H9 (cell line): Measurements from ENCODE around the gene C2orf15. TPM values are rescaled to one million over a fixed set of nuclear protein-coding genes. Genes with fewer than 3 reads are reported as not detected.

Experiments
- DNase-seq: peaks from one replicate; pipeline ENCODE4 v3.0.0-alpha.2; 2017
- H2AFZ ChIP-seq: one replicate; pipeline ENCODE4 v1.6.1; 2013; ENCODE audit warnings: mild to moderate bottlenecking, low read length, control low read depth, moderate library complexity
- H2AK5ac ChIP-seq: 2 replicates; pipeline ENCODE4 v1.6.1; 2013; ENCODE audit warnings: low read length, control low read depth, mixed read lengths; ENCODE audit not compliant: insufficient read length
- H2BK120ac ChIP-seq: one replicate; pipeline ENCODE4 v1.6.1; 2013; ENCODE audit warnings: low read depth, mild to moderate bottlenecking, low read length, control low read depth, inconsistent platforms; ENCODE audit not compliant: poor library complexity, severe bottlenecking
- H2BK12ac ChIP-seq: 2 replicates; pipeline ENCODE4 v1.6.1; 2013; ENCODE audit warnings: low read length, control low read depth, mixed read lengths, low read depth; ENCODE audit not compliant: insufficient read length
- H2BK15ac ChIP-seq: 2 replicates; pipeline ENCODE4 v1.6.1; 2013; ENCODE audit warnings: low read depth, low read length, control low read depth
- H2BK20ac ChIP-seq: one replicate; pipeline ENCODE4 v1.6.1; 2013; ENCODE audit warnings: low read depth, mild to moderate bottlenecking, low read length, control low read depth, inconsistent platforms; ENCODE audit not compliant: poor library complexity, severe bottlenecking
- H2BK5ac ChIP-seq: 2 replicates; pipeline ENCODE4 v1.6.1; 2013; ENCODE audit warnings: low read length, control low read depth, mixed read lengths; ENCODE audit not compliant: insufficient read length
- H3K14ac ChIP-seq: 2 replicates; pipeline ENCODE4 v1.6.1; 2013; ENCODE audit warnings: low read length, control low read depth; ENCODE audit not compliant: insufficient read depth
- H3K18ac ChIP-seq: 2 replicates; pipeline ENCODE4 v1.6.1; 2013; ENCODE audit warnings: low read depth, mild to moderate bottlenecking, mixed read lengths, low read length, control low read depth; ENCODE audit not compliant: insufficient read length
- H3K23ac ChIP-seq: 2 replicates; pipeline ENCODE4 v1.6.1; 2013; ENCODE audit warnings: low read length, control low read depth, mixed read lengths, low read depth; ENCODE audit not compliant: insufficient read length
- H3K23me2 ChIP-seq: 2 replicates; pipeline ENCODE4 v1.6.1; 2013; ENCODE audit warnings: low read depth, mild to moderate bottlenecking, mixed read lengths, low read length, control low read depth; ENCODE audit not compliant: insufficient read length, poor library complexity, severe bottlenecking
- H3K27ac ChIP-seq: 2 replicates; pipeline ENCODE4 v1.5.1; 2013; ENCODE audit warnings: low read length, control low read depth, mixed read lengths, low read depth; ENCODE audit not compliant: insufficient read length
- H3K27me3 ChIP-seq: 2 replicates; pipeline ENCODE4 v1.6.1; 2013; ENCODE audit warnings: low read length, control low read depth, inconsistent platforms; ENCODE audit not compliant: insufficient read depth
- H3K4ac ChIP-seq: 2 replicates; pipeline ENCODE4 v1.6.1; 2013; ENCODE audit warnings: low read depth, mild to moderate bottlenecking, control low read depth, inconsistent platforms, low read length, moderate library complexity
- H3K4me1 ChIP-seq: 2 replicates; pipeline ENCODE4 v1.6.1; 2013; ENCODE audit warnings: low read length, control low read depth, inconsistent platforms; ENCODE audit not compliant: insufficient read depth
- H3K4me2 ChIP-seq: 2 replicates; pipeline ENCODE4 v1.6.1; 2013; ENCODE audit warnings: low read length, control low read depth, mixed read lengths; ENCODE audit not compliant: insufficient read length, insufficient read depth
- H3K56ac ChIP-seq: 2 replicates; pipeline ENCODE4 v1.6.1; 2013; ENCODE audit warnings: low read depth, mild to moderate bottlenecking, mixed read lengths, low read length, control low read depth; ENCODE audit not compliant: insufficient read length
- H3K79me1 ChIP-seq: 2 replicates; pipeline ENCODE4 v1.6.1; 2013; ENCODE audit warnings: low read depth, mild to moderate bottlenecking, moderate library complexity, low read length, control low read depth, inconsistent platforms; ENCODE audit not compliant: insufficient read depth, poor library complexity, severe bottlenecking
- H3K79me2 ChIP-seq: 2 replicates; pipeline ENCODE4 v1.6.1; 2013; ENCODE audit warnings: low read length, control low read depth, inconsistent platforms; ENCODE audit not compliant: insufficient read depth
- H3K9ac ChIP-seq: 2 replicates; pipeline ENCODE4 v1.6.1; 2013; ENCODE audit warnings: low read length, control low read depth, mixed read lengths; ENCODE audit not compliant: insufficient read length; ENCODE audit errors: extremely low read depth
- H3K9me3 ChIP-seq: one replicate; pipeline ENCODE4 v1.6.1; 2013; ENCODE audit warnings: low read depth, low read length, inconsistent platforms; ENCODE audit not compliant: control insufficient read depth
- H3T11ph ChIP-seq: one replicate; pipeline ENCODE4 v1.6.1; 2013; ENCODE audit warnings: mild to moderate bottlenecking, low read length, control low read depth, inconsistent platforms
- H4K20me1 ChIP-seq: one replicate; pipeline ENCODE4 v1.6.1; 2013; ENCODE audit not compliant: control insufficient read depth, insufficient read length, insufficient read depth
- H4K5ac ChIP-seq: 2 replicates; pipeline ENCODE4 v1.6.1; 2013; ENCODE audit warnings: low read depth, mild to moderate bottlenecking, mixed read lengths, low read length, control low read depth; ENCODE audit not compliant: insufficient read length
- H4K8ac ChIP-seq: replicated peaks from 2 replicates; pipeline ENCODE4 v1.6.1; 2013; ENCODE audit warnings: low read length, control low read depth, mixed read lengths, low read depth; ENCODE audit not compliant: insufficient read length
- H4K91ac ChIP-seq: 2 replicates; pipeline ENCODE4 v1.6.1; 2013; ENCODE audit warnings: low read depth, mild to moderate bottlenecking, moderate library complexity, mixed read lengths, low read length, control low read depth; ENCODE audit not compliant: insufficient read length
- H3K27ac Mint-ChIP-seq, 3 experiments: 2 replicates in 2 of 3; 3 replicates in 1 of 3; pipeline ENCODE4 v1.8.0; 2020 to 2021; ENCODE audit warnings: mixed read lengths in 3 of 3, mild to moderate bottlenecking in 1 of 3, moderate library complexity in 1 of 3
- H3K27me3 Mint-ChIP-seq: 2 replicates; pipeline ENCODE4 v1.8.0; 2021; ENCODE audit warnings: low read depth, mild to moderate bottlenecking, moderate library complexity, mixed read lengths
- H3K36me3 Mint-ChIP-seq, 3 experiments: 2 replicates in 2 of 3; 3 replicates in 1 of 3; pipeline ENCODE4 v1.8.0; 2020 to 2021; ENCODE audit warnings: low read depth in 3 of 3, mixed read lengths in 3 of 3; ENCODE audit not compliant: insufficient read depth in 1 of 3
- H3K4me1 Mint-ChIP-seq, 2 experiments: 2 replicates each; pipeline ENCODE4 v1.8.0; 2020; ENCODE audit warnings: mixed read lengths in 2 of 2
- H3K4me3 Mint-ChIP-seq, 2 experiments: 2 replicates in 1 of 2; 3 replicates in 1 of 2; pipeline ENCODE4 v1.8.0; 2020 to 2021; ENCODE audit warnings: mild to moderate bottlenecking in 2 of 2, mixed read lengths in 2 of 2, moderate library complexity in 1 of 2
- H3K9me3 Mint-ChIP-seq, 2 experiments: 2 replicates in 1 of 2; 3 replicates in 1 of 2; pipeline ENCODE4 v1.8.0; 2020; ENCODE audit warnings: mild to moderate bottlenecking in 2 of 2, mixed read lengths in 2 of 2, moderate library complexity in 1 of 2
- CTCF ChIP-seq: fragments of 200-600 bp; sonication (generic); conservative IDR thresholded peaks from 3 replicates; pipeline ENCODE4 v1.8.0; 2021; ENCODE audit warnings: antibody characterized with exemption, mild to moderate bottlenecking
- WGBS: extraction: QIAGEN DNeasy Blood & Tissue Kit; methylation state at CpG from one replicate; pipeline ENCODE4 v1.1.7; 2013; ENCODE audit warnings: missing lambda C conversion rate, low lambda C conversion rate, mixed read lengths; ENCODE audit not compliant: insufficient read length; ENCODE audit errors: extremely low coverage; 5-methylcytosine and 5-hydroxymethylcytosine counted together
- total RNA-seq: library from RNA; stranded (reverse); gene quantifications from 2 replicates; pipeline ENCODE4 v1.2.1, GENCODE V29; 2021

The C2orf15 gene
- total RNA-seq, 1 experiment from 2014 or later: 6.2 TPM

- DNase-seq: no peak
- no peaks in the 10 kb centered on the region for H3K9me3 Mint-ChIP-seq
- no CpG with 5 or more reads among the region's 2 CpGs for WGBS
Observed at GRCh38 chr2:99104006-99104405, 37.5 kb upstream of the C2orf15 start.

More at GRCh38 chr2:99104006-99104405, 37.5 kb upstream of the C2orf15 start:
- no peak overlapping the region for H3K9ac ChIP-seq
- H2BK120ac ChIP-seq: no peak overlapping the region
- no peaks in the 10 kb centered on the region for H3K36me3 Mint-ChIP-seq
- no peak overlapping the region for H3K4me2 ChIP-seq
- no peak overlapping the region for H3K27ac Mint-ChIP-seq
- H3K56ac ChIP-seq: no peak overlapping the region
- H2AFZ ChIP-seq: no peak overlapping the region
- H4K20me1 ChIP-seq: no peaks in the 10 kb centered on the region
- H4K8ac ChIP-seq: no peak overlapping the region
- no peaks in the 10 kb centered on the region for H3K79me1 ChIP-seq
- H3K4ac ChIP-seq: no peak overlapping the region
- H3K23ac ChIP-seq: no peak overlapping the region
- no peaks in the 10 kb centered on the region for H3K27me3 Mint-ChIP-seq
- H3K27me3 ChIP-seq: no peaks in the 10 kb centered on the region
- no peaks in the 10 kb centered on the region for H3K4me1 ChIP-seq
- no peak overlapping the region for H2BK12ac ChIP-seq
- H3K4me3 Mint-ChIP-seq: no peak overlapping the region
- H3T11ph ChIP-seq: no peak overlapping the region
- H4K5ac ChIP-seq: no peak overlapping the region
- H2BK15ac ChIP-seq: no peak overlapping the region
- no peak overlapping the region for H2AK5ac ChIP-seq
- H4K91ac ChIP-seq: no peak overlapping the region
- no peak overlapping the region for H3K14ac ChIP-seq
- TF ChIP-seq CTCF: no peak
- no peak overlapping the region for H2BK5ac ChIP-seq
- no peaks in the 10 kb centered on the region for H3K79me2 ChIP-seq
- H2BK20ac ChIP-seq: no peak overlapping the region
- H3K23me2 ChIP-seq: no peaks in the 10 kb centered on the region
- no peak overlapping the region for H3K27ac ChIP-seq
- H3K18ac ChIP-seq: no peak overlapping the region
- H3K9me3 ChIP-seq: no peaks in the 10 kb centered on the region
- no peaks in the 10 kb centered on the region for H3K4me1 Mint-ChIP-seq
